Uterus (tissue), 2 donors: Measurements from ENCODE around the gene PPIE.

ENCODE experiments used
- POLR2A ChIP-seq, 2 donors: fragments of 450-650 bp; IDR thresholded peaks; one replicate each; pipeline ENCODE4 v1.6.1; 2016; ENCODE audit warnings: antibody characterized with exemption in 2 of 2, mild to moderate bottlenecking in 1 of 2, moderate library complexity in 1 of 2
- TF ChIP-seq, protein P1 (sequence below), 4 experiments: fragments of 200-600 bp in 2 of 4; fragments of 450-650 bp in 2 of 4; sonication (generic) in 2 of 4; IDR thresholded peaks; one replicate each; pipeline ENCODE4 v1.5.1; 2016 to 2019; ENCODE audit warnings: antibody characterized with exemption in 4 of 4, mild to moderate bottlenecking in 2 of 4, moderate library complexity in 1 of 4

DNA sequence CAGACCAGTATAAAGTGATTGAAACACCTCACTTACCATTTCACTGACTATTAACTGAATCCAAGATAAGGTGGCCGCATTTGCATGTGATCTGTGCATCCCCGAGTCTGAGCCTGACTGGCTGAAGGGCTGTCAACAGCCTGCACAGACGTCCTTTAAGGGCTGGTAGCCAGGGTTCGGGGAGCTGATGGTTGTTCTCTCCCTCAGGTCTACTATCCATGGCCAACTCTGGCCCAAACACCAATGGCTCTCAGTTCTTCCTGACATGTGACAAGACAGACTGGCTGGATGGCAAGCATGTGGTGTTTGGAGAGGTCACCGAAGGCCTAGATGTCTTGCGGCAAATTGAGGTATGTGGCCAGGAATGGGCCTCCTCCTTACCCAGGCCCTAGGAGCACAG lies 14.0 kb downstream of the PPIE start:
- TF ChIP-seq POLR2A (IDR thresholded peaks at IDR 0.05): no peak
- TF ChIP-seq, protein P1, sequence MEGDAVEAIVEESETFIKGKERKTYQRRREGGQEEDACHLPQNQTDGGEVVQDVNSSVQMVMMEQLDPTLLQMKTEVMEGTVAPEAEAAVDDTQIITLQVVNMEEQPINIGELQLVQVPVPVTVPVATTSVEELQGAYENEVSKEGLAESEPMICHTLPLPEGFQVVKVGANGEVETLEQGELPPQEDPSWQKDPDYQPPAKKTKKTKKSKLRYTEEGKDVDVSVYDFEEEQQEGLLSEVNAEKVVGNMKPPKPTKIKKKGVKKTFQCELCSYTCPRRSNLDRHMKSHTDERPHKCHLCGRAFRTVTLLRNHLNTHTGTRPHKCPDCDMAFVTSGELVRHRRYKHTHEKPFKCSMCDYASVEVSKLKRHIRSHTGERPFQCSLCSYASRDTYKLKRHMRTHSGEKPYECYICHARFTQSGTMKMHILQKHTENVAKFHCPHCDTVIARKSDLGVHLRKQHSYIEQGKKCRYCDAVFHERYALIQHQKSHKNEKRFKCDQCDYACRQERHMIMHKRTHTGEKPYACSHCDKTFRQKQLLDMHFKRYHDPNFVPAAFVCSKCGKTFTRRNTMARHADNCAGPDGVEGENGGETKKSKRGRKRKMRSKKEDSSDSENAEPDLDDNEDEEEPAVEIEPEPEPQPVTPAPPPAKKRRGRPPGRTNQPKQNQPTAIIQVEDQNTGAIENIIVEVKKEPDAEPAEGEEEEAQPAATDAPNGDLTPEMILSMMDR (IDR thresholded peaks at IDR 0.05): no peak
